ENCODE data around the gene CPLX3. TPM values are rescaled to one million over a fixed set of nuclear protein-coding genes. Genes with fewer than 3 reads are reported as not detected.

The CPLX3 gene
- total RNA-seq, 4 donors from 2014 or later: 0.33 TPM; not detected in 3

DNA sequence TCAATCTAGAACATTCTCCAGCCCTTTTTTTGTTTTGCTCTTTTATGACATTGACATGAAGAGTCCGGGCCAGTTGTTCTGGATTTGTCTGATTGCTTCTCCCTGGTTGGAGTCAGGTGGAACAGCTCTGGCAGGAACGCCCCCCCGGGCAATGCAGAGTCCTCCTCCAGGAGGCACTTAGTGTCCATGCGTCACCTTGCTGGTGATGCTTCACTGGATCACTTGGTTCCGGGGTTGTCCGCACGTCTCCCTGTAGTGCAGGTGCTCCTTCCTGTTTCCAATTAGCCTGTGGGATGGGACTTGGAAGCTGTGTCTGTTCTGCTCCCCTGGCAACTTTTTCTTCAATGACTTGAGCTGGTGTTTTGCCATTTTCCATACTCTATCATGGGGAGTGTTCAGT, 34.8 kb upstream of the CPLX3 start:
- H3K4me3 ChIP-seq: no peak overlapping the region
- TF ChIP-seq, protein P1, sequence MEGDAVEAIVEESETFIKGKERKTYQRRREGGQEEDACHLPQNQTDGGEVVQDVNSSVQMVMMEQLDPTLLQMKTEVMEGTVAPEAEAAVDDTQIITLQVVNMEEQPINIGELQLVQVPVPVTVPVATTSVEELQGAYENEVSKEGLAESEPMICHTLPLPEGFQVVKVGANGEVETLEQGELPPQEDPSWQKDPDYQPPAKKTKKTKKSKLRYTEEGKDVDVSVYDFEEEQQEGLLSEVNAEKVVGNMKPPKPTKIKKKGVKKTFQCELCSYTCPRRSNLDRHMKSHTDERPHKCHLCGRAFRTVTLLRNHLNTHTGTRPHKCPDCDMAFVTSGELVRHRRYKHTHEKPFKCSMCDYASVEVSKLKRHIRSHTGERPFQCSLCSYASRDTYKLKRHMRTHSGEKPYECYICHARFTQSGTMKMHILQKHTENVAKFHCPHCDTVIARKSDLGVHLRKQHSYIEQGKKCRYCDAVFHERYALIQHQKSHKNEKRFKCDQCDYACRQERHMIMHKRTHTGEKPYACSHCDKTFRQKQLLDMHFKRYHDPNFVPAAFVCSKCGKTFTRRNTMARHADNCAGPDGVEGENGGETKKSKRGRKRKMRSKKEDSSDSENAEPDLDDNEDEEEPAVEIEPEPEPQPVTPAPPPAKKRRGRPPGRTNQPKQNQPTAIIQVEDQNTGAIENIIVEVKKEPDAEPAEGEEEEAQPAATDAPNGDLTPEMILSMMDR (IDR thresholded peaks at IDR 0.05): no peak
- TF ChIP-seq EP300 (IDR thresholded peaks at IDR 0.05) (no peak), POLR2A (IDR thresholded peaks at IDR 0.05; ENCODE audit: low read depth) (no peak), POLR2AphosphoS5 (IDR thresholded peaks at IDR 0.05) (no peak)
- no peak for DNase-seq (ENCODE audit: extremely low spot score)
- H3K27me3 ChIP-seq: no peaks in the 10 kb centered on the region
- H3K9me3 ChIP-seq: no peaks in the 10 kb centered on the region
- peaks cover 61 to 75% (median 72%) of the 10 kb centered on the region in 4 donors for H3K4me1 ChIP-seq
- 83% methylated on average over 7 of the region's 7 CpGs for WGBS
- H3K36me3 ChIP-seq: no peaks in the 10 kb centered on the region
- H3K27ac ChIP-seq (replicated peaks in 1 of 4): no peak overlapping the region
- intact Hi-C loops (cut with DNase I): no loop called here

DNA sequence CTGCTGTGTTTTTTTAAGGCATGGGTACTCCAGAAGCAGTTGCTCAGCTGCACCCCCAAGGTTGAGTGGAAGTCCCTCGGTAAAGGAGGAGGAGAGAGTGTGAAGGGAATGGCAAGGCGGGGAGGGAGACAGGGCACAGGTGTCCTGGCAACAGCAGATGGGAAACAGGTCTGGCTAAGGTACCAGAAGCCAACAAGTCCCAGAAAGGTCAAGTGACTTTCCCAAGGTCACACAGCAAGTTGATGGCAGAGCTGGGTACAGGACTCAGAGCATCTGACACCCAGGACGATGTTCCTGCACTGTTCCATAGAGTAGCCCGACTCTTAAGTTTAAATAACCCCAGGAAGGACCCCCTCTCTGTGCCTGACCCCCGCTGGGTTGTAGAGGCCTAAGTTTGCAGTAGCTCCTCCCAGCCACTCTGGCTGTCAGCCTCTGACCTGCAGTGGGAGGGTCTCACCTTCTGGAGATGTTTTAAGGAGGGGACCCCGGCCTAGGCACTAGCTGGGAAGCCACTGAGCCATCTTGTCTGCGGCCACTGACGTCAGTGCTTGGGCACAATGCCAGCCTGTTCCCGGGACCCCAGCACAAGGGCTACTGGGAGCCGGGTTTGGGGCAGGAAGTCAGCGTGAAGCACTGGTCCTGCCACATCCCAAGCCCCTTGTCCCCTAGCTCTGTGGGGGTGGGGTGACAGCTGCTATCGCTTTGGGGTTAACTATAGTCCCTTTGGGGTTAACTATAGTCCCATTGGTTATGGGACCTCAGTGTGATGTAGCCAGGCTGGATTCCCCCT, 34.0 kb upstream of the CPLX3 start:
- intact Hi-C loops (cut with DNase I): no loop called here
- Histone ChIP-seq H3K27ac (replicated peaks in 1 of 4) (no peak overlapping the region), H3K27me3 (no peaks in the 10 kb centered on the region), H3K9me3 (no peaks in the 10 kb centered on the region), H3K4me1 (peaks cover 54 to 68% (median 64%) of the 10 kb centered on the region in 4 donors), H3K36me3 (no peaks in the 10 kb centered on the region), H3K4me3 (no peak overlapping the region)
- 75% methylated on average over 6 of the region's 12 CpGs for WGBS
- TF ChIP-seq EP300 (IDR thresholded peaks at IDR 0.05) (no peak), POLR2AphosphoS5 (IDR thresholded peaks at IDR 0.05) (no peak), POLR2A (IDR thresholded peaks at IDR 0.05; ENCODE audit: low read depth) (no peak)
- TF ChIP-seq, protein P1 (IDR thresholded peaks at IDR 0.05): no peak
- DNase-seq (ENCODE audit: extremely low spot score): no peak

DNA sequence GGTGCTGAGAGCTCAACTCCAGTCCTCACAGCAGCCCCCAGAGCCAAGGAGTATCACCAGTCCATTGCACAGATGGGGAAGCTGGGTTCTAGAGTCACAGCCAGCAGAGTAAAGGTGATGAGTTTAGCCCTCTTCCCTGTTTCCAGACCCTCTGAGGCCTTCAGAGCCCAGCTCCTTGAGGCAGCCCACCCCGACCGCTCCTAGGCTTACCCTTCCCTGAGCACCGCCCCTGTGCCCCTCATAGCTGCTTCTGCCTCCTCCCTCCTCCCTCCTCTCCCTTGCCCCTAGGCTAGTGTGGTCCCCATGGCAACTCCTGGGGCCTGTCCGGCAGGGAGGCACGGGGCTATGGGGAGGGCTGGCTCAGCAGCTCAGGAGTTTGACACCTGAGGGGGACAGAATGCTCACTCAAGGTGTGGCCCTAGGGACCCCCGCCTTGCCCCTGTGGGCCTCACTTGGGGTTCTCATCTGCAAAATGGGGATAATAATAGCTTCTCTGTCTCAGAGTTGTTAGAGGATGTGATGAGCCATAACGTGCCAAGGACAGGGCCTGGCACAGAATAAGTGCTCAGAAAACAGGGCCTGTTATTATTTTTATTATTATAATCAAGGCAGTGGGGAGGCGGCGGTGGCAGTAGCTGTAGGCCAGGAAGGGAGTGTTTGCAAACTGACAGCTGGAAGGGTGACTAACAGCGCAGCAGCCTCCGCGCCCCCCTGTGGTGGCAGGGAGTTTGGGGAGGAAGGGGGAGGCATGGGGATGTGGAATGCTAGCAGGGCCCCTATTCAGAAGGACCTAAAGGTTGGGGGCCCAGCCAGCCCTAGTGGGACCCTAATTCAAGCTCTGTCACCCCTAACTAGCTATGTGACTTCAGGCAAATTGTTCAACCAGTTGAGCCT, 33.0 kb upstream of the CPLX3 start:
- intact Hi-C loops (cut with DNase I): loop anchor here (2.0 kb wide), 1 partner anchor 21 kb away; no protein-coding TSS in a partner anchor
- WGBS: 58% methylated on average over 11 of the region's 12 CpGs

DNA sequence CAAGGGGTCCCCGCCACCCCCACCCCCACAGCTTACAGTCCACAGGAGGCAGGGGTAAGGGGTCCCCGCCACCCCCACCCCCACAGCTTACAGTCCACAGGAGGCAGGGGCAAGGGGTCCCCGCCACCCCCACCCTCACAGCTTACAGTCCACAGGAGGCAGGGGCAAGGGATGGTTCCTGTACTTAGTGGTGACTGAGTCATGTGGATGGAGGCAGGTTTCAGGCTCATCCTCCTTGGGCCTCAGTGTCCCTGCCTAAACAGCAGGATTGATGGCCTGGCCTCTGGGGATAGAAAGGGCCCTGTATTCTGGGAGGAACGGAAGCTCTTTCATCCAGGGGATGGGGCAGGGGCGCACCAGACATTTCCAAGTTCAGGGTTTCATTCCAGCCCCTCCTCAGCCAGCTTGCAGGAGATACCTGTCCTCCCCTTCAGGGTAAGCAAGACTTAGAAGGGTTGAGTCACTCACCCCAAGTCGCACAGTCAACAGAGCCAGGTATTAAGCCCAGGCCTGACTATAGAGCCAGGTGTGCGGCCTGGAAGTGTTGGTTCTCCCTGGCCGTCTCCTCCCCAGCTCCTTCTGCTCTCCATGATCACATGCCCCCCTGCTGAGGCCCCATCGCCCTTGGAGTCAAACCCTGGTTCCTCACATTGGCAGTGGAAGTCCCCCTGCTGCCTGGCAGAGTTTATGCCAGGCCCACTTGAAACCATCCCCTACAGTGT, 32.0 kb upstream of the CPLX3 start:
- Histone ChIP-seq H3K27me3 (no peaks in the 10 kb centered on the region), H3K36me3 (peaks cover 0 to 18% (median 10%) of the 10 kb centered on the region in 4 donors), H3K4me3 (no peak overlapping the region), H3K4me1 (peaks cover 34 to 55% (median 50%) of the 10 kb centered on the region in 4 donors), H3K27ac (replicated peaks in 1 of 4) (no peak overlapping the region), H3K9me3 (no peaks in the 10 kb centered on the region)
- DNase-seq (ENCODE audit: extremely low spot score): no peak
- intact Hi-C loops (cut with DNase I): loop anchor here (2.0 kb wide), 1 partner anchor 22 kb away; no protein-coding TSS in a partner anchor
- 83% methylated on average over 5 of the region's 9 CpGs for WGBS
- TF ChIP-seq EP300 (IDR thresholded peaks at IDR 0.05) (no peak), POLR2A (IDR thresholded peaks at IDR 0.05; ENCODE audit: low read depth) (no peak), POLR2AphosphoS5 (IDR thresholded peaks at IDR 0.05) (no peak)
- TF ChIP-seq, protein P1 (IDR thresholded peaks at IDR 0.05): no peak

More for the DNA sequence above, 33.0 kb upstream of the CPLX3 start:
- Histone ChIP-seq H3K27ac (replicated peaks in 1 of 4) (no peak overlapping the region), H3K4me1 (peaks cover 44 to 61% (median 56%) of the 10 kb centered on the region in 4 donors), H3K9me3 (no peaks in the 10 kb centered on the region), H3K4me3 (no peak overlapping the region), H3K36me3 (peaks cover 0 to 8% (median 2%) of the 10 kb centered on the region in 4 donors), H3K27me3 (no peaks in the 10 kb centered on the region)
- TF ChIP-seq POLR2AphosphoS5 (IDR thresholded peaks at IDR 0.05) (no peak), POLR2A (IDR thresholded peaks at IDR 0.05; ENCODE audit: low read depth) (no peak), EP300 (IDR thresholded peaks at IDR 0.05) (no peak)
- TF ChIP-seq, protein P1 (IDR thresholded peaks at IDR 0.05): peak in 1 of 3 experiments; percentile 3
- DNase-seq (ENCODE audit: extremely low spot score): no peak

Measured in esophagus muscularis mucosa (tissue), 4 donors.